GM10847 (cell line): Measurements from ENCODE around the gene PADI2.

Source experiments
- POLR2A ChIP-seq: IDR thresholded peaks from 2 replicates; pipeline ENCODE4 v1.6.1; 2011; ENCODE audit not compliant: insufficient read length; ENCODE audit errors: extremely low read depth

Gene PADI2

GRCh38 chr1:17081439-17081838 is 37.8 kb downstream of the PADI2 start:
- no peak for TF ChIP-seq POLR2A

GRCh38 chr1:17080880-17081279 is 38.4 kb downstream of the PADI2 start:
- no peak for TF ChIP-seq POLR2A

GRCh38 chr1:17080085-17080759 is 39.0 kb downstream of the PADI2 start:
- no peak for TF ChIP-seq POLR2A

- no peak for TF ChIP-seq POLR2A
Measured at GRCh38 chr1:17078991-17079868, 40.0 kb downstream of the PADI2 start.

- no peak for TF ChIP-seq POLR2A
Measured at GRCh38 chr1:17075470-17076255, 43.6 kb downstream of the PADI2 start.

- TF ChIP-seq POLR2A = no peak
Measured at GRCh38 chr1:17071794-17072193, 47.5 kb downstream of the PADI2 start.

GRCh38 chr1:17070163-17070525 is 49.1 kb downstream of the PADI2 start:
- TF ChIP-seq POLR2A = no peak

GRCh38 chr1:17069452-17070162 is 49.6 kb downstream of the PADI2 start:
- no peak for TF ChIP-seq POLR2A

- TF ChIP-seq POLR2A = no peak
Measured at GRCh38 chr1:17068789-17069188, 50.5 kb downstream of the PADI2 start.

- no peak for TF ChIP-seq POLR2A
Measured at GRCh38 chr1:17067465-17068240, 51.6 kb downstream of the PADI2 start.

GRCh38 chr1:17067069-17067426 is 52.2 kb downstream of the PADI2 start:
- no peak for TF ChIP-seq POLR2A

- no peak for TF ChIP-seq POLR2A
Measured at GRCh38 chr1:17066361-17067068, 52.7 kb downstream of the PADI2 start.

- TF ChIP-seq POLR2A = no peak
Measured at GRCh38 chr1:17065666-17066065, 53.6 kb downstream of the PADI2 start.

- TF ChIP-seq POLR2A = no peak
Measured at GRCh38 chr1:17061892-17062291, 57.4 kb downstream of the PADI2 start.
